HEK293 (cell line): Measurements from ENCODE around the gene CENPB.

Source experiments
- CTCF ChIA-PET: fragments of 350-600 bp; formaldehyde crosslinking; extraction: SDS; loops from one replicate; lab custom pipeline; 2021; ENCODE audit warnings: antibody characterized with exemption; lab: Yijun Ruan, JAX
- POLR2A ChIA-PET: fragments of 300-600 bp; formaldehyde crosslinking; extraction: SDS; loops from one replicate; lab custom pipeline; 2020; ENCODE audit warnings: antibody characterized with exemption, inconsistent platforms; lab: Yijun Ruan, JAX
- H3K27ac ChIP-seq: fragments of 200-500 bp; sonication (Bioruptor generic); 2 replicates; pipeline ENCODE4 v1.5.1; 2014; ENCODE audit warnings: low read depth, low read length, control low read depth, inconsistent platforms; ENCODE audit errors: extremely low read depth
- H3K36me3 ChIP-seq, 2 experiments: fragments of 200-500 bp in 1 of 2; sonication (Bioruptor generic) in 1 of 2; 1 replicate in 1 of 2; 2 replicates in 1 of 2; pipeline ENCODE4 v1.5.1; 2014 to 2017; ENCODE audit warnings: inconsistent platforms in 2 of 2, low read length in 2 of 2; ENCODE audit not compliant: control insufficient read depth in 2 of 2, insufficient read depth in 1 of 2
- H3K4me1 ChIP-seq: fragments of 200-500 bp; sonication (Bioruptor generic); 2 replicates; pipeline ENCODE4 v1.5.1; 2014; ENCODE audit warnings: mild to moderate bottlenecking, low read length, inconsistent platforms; ENCODE audit not compliant: control insufficient read depth, insufficient read depth
- H3K4me3 ChIP-seq: 2 replicates; pipeline ENCODE4 v1.5.1; 2011; ENCODE audit warnings: low read depth, mild to moderate bottlenecking, control low read depth, low read length, moderate library complexity
- H3K9me3 ChIP-seq: fragments of 200-500 bp; sonication (Bioruptor generic); 2 replicates; pipeline ENCODE4 v1.5.1; 2014; ENCODE audit warnings: low read depth, low read length, inconsistent platforms; ENCODE audit not compliant: control insufficient read depth, insufficient read depth
- BCL11A ChIP-seq: fragments of 450-650 bp; formaldehyde crosslinking; IDR thresholded peaks from 2 replicates; pipeline ENCODE4 v1.5.1; 2016; ENCODE audit warnings: low read depth, missing biosample characterization, missing genetic modification characterization
- HOXA7 ChIP-seq: sonication (generic); formaldehyde crosslinking; IDR thresholded peaks from 2 replicates; pipeline ENCODE4 v1.8.1; 2022; ENCODE audit warnings: missing genetic modification reagents, borderline replicate concordance
- HOXC10 ChIP-seq: sonication (generic); formaldehyde crosslinking; IDR thresholded peaks from 2 replicates; pipeline ENCODE4 v1.8.1; 2023; ENCODE audit warnings: mild to moderate bottlenecking, missing genetic modification reagents
- KLF16 ChIP-seq: fragments of 450-650 bp; formaldehyde crosslinking; IDR thresholded peaks from 2 replicates; pipeline ENCODE4 v1.5.1; 2017; ENCODE audit warnings: missing biosample characterization, missing genetic modification characterization
- SP2 ChIP-seq: fragments of 450-650 bp; formaldehyde crosslinking; IDR thresholded peaks from 2 replicates; pipeline ENCODE4 v1.5.1; 2016; ENCODE audit warnings: missing biosample characterization, missing genetic modification characterization
- WT1 ChIP-seq: fragments of 450-650 bp; formaldehyde crosslinking; IDR thresholded peaks from 2 replicates; pipeline ENCODE4 v1.5.1; 2016; ENCODE audit warnings: missing biosample characterization, missing genetic modification characterization
- YY1 ChIP-seq: fragments of 450-650 bp; formaldehyde crosslinking; IDR thresholded peaks from 2 replicates; pipeline ENCODE4 v1.5.1; 2018; ENCODE audit warnings: missing biosample characterization, missing genetic modification characterization
- ZBTB1 ChIP-seq: fragments of 450-650 bp; formaldehyde crosslinking; IDR thresholded peaks from 2 replicates; pipeline ENCODE4 v1.5.1; 2016; ENCODE audit warnings: missing biosample characterization, missing genetic modification characterization
- ZBTB17 ChIP-seq: fragments of 450-650 bp; formaldehyde crosslinking; IDR thresholded peaks from 2 replicates; pipeline ENCODE4 v1.5.1; 2016; ENCODE audit warnings: missing biosample characterization, missing genetic modification characterization
- ZFHX2 ChIP-seq: fragments of 450-650 bp; formaldehyde crosslinking; conservative IDR thresholded peaks from 2 replicates; pipeline ENCODE4 v1.5.1; 2016; ENCODE audit warnings: missing biosample characterization, missing genetic modification characterization
- ZFP37 ChIP-seq: fragments of 450-650 bp; formaldehyde crosslinking; IDR thresholded peaks from 2 replicates; pipeline ENCODE4 v1.5.1; 2016; ENCODE audit warnings: missing biosample characterization, missing genetic modification characterization
- ZFP41 ChIP-seq: fragments of 450-650 bp; formaldehyde crosslinking; IDR thresholded peaks from 2 replicates; pipeline ENCODE4 v1.5.1; 2016; ENCODE audit warnings: missing biosample characterization, missing genetic modification characterization, borderline replicate concordance
- ZNF10 ChIP-seq: fragments of 450-650 bp; formaldehyde crosslinking; IDR thresholded peaks from 2 replicates; pipeline ENCODE4 v1.5.1; 2017; ENCODE audit warnings: missing biosample characterization, missing genetic modification characterization
- ZNF133 ChIP-seq: fragments of 450-650 bp; formaldehyde crosslinking; IDR thresholded peaks from 2 replicates; pipeline ENCODE4 v1.5.1; 2016; ENCODE audit warnings: missing biosample characterization, missing genetic modification characterization
- ZNF174 ChIP-seq: fragments of 450-650 bp; formaldehyde crosslinking; IDR thresholded peaks from 2 replicates; pipeline ENCODE4 v1.5.0; 2017; ENCODE audit warnings: missing biosample characterization, mild to moderate bottlenecking, missing genetic modification characterization
- ZNF335 ChIP-seq: fragments of 450-650 bp; formaldehyde crosslinking; conservative IDR thresholded peaks from 2 replicates; pipeline ENCODE4 v1.5.1; 2016; ENCODE audit warnings: missing biosample characterization, missing genetic modification characterization
- ZNF473 ChIP-seq: fragments of 450-650 bp; formaldehyde crosslinking; IDR thresholded peaks from 2 replicates; pipeline ENCODE4 v1.5.1; 2017; ENCODE audit warnings: missing biosample characterization, missing genetic modification characterization
- ZNF514 ChIP-seq: fragments of 450-650 bp; formaldehyde crosslinking; IDR thresholded peaks from 2 replicates; pipeline ENCODE4 v1.5.1; 2016; ENCODE audit warnings: missing biosample characterization, missing genetic modification characterization
- ZNF549 ChIP-seq: fragments of 450-650 bp; IDR thresholded peaks from 2 replicates; pipeline ENCODE4 v1.5.1; 2018; ENCODE audit warnings: missing biosample characterization, missing genetic modification characterization, mild to moderate bottlenecking, inconsistent platforms, moderate library complexity
- ZNF785 ChIP-seq: fragments of 450-650 bp; formaldehyde crosslinking; IDR thresholded peaks from 2 replicates; pipeline ENCODE4 v1.5.1; 2016; ENCODE audit warnings: missing biosample characterization, missing genetic modification characterization
- ZNF843 ChIP-seq: fragments of 450-650 bp; formaldehyde crosslinking; IDR thresholded peaks from 2 replicates; pipeline ENCODE4 v1.5.1; 2016; ENCODE audit warnings: missing biosample characterization, missing genetic modification characterization
- TF ChIP-seq, protein P1 (sequence below): fragments of 450-650 bp; formaldehyde crosslinking; IDR thresholded peaks from 2 replicates; pipeline ENCODE4 v1.5.1; 2016; ENCODE audit warnings: missing biosample characterization, missing genetic modification characterization
- TF ChIP-seq, protein P2 (sequence below): fragments of 450-650 bp; formaldehyde crosslinking; IDR thresholded peaks from 2 replicates; pipeline ENCODE4 v1.5.1; 2016; ENCODE audit warnings: missing biosample characterization, missing genetic modification characterization
- TF ChIP-seq, protein P3 (sequence below): fragments of 450-650 bp; formaldehyde crosslinking; IDR thresholded peaks from 2 replicates; pipeline ENCODE4 v1.5.1; 2016; ENCODE audit warnings: missing biosample characterization, missing genetic modification characterization
- TF ChIP-seq, protein P4 (sequence below): fragments of 450-650 bp; formaldehyde crosslinking; IDR thresholded peaks from 2 replicates; pipeline ENCODE4 v1.5.1; 2016; ENCODE audit warnings: missing biosample characterization, missing genetic modification characterization

CENPB gene

DNA sequence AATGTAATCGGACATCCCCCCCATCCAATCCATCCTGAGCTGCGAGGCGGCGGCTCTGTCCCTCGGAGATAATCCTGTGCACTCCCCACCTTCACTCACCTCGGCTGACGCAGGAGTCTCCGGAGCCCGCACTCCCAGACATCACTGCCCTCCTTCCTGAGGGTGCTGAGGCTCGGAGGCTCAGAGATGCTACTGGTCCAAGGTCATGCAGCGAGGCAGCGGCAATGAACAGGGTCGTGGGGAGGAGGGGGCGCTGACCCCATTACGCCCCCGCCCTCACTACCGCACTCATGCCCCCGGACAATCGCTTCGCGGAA lies 19.5 kb downstream of the CENPB start:
- TF ChIP-seq WT1 (tag by site-specific recombination) (peak; percentile 31; the same call in 1 of the 2 replicates), ZBTB17 (peak; percentile 35; the same call in 1 of the 2 replicates), ZNF133 (tag by site-specific recombination) (no peak), ZNF335 (peak; percentile 36), BCL11A (tag by site-specific recombination) (no peak), ZNF843 (tag by site-specific recombination) (no peak), ZNF785 (tag by site-specific recombination) (no peak), ZFP37 (0 out of 2 replicates have a peak, but pooled peaks have one; percentile 66), ZBTB1 (tag by site-specific recombination) (no peak)
- TF ChIP-seq, protein P1, sequence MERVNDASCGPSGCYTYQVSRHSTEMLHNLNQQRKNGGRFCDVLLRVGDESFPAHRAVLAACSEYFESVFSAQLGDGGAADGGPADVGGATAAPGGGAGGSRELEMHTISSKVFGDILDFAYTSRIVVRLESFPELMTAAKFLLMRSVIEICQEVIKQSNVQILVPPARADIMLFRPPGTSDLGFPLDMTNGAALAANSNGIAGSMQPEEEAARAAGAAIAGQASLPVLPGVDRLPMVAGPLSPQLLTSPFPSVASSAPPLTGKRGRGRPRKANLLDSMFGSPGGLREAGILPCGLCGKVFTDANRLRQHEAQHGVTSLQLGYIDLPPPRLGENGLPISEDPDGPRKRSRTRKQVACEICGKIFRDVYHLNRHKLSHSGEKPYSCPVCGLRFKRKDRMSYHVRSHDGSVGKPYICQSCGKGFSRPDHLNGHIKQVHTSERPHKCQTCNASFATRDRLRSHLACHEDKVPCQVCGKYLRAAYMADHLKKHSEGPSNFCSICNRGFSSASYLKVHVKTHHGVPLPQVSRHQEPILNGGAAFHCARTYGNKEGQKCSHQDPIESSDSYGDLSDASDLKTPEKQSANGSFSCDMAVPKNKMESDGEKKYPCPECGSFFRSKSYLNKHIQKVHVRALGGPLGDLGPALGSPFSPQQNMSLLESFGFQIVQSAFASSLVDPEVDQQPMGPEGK, result peak; percentile 66; the same call in 1 of the 2 replicates
- TF ChIP-seq, all 188 proteins: peak for 5
- Histone ChIP-seq H3K4me1 (peaks cover 7% of the 10 kb centered on the region), H3K27ac (peak overlapping the region; percentile 67; the same call in 1 of the 2 replicates), H3K9me3 (no peaks in the 10 kb centered on the region), H3K36me3 (peaks cover 0 to 5% of the 10 kb centered on the region in 2 experiments; a peak in 2 of 3 replicates), H3K4me3 (peak overlapping the region; percentile 74)
- POLR2A ChIA-PET, result interaction anchor here (0.7 to 3.1 kb wide), 16 partner anchors 9 to 325 kb away, joined by 3 to 36 read pairs (median 8); partner anchors contain the start of genes AP5S1, CDC25B and SPEF1
- CTCF ChIA-PET, result interaction anchor here (1.1 to 10.8 kb wide), 9 partner anchors 10 to 203 kb away, joined by 3 to 133 read pairs (median 10); partner anchors contain the start of gene SPEF1

DNA sequence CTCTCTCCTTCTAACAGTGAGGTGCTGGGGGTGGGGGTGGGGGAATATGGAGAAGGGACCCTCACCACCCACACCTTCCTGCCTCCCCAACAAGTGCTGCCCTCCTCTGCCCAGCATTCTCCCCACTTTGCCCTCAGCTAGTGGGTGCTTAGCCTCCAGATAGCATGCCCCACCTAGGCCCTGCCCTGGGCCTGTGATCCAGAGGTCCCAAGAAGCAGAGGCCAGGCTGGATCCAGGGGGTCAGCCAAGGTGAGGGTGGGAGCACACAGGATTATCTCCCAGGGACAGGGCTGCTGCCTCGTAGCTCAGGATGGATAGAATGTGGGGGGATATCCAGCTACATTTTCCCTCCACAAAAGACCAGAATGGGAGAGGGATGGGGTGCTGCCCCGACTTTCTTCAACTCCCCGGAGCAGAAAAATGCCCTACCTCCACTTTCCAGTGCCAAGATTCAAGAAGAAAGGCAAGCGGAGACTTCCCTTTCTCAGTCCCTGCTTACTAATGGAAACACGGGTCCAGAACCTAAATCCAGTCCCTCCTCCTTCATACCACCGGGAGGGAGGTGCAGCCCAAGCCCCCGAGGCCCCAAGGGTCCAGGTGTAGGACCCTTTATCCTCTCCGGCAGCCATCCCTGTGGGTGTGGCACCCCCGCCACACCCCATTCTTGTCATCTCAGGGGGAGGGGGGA lies 20.0 kb downstream of the CENPB start:
- Histone ChIP-seq H3K4me3 (peak overlapping the region; percentile 74), H3K4me1 (peaks cover 7% of the 10 kb centered on the region), H3K36me3 (peaks cover 0 to 10% of the 10 kb centered on the region in 2 experiments; a peak in 2 of 3 replicates), H3K9me3 (no peaks in the 10 kb centered on the region), H3K27ac (peak overlapping the region; percentile 67; the same call in 1 of the 2 replicates)
- CTCF ChIA-PET, result interaction anchor here (1.3 to 10.8 kb wide), 8 partner anchors 9 to 203 kb away, joined by 5 to 133 read pairs (median 8); partner anchors contain the start of gene SPEF1
- POLR2A ChIA-PET, result interaction anchor here (0.6 to 3.1 kb wide), 7 partner anchors 10 to 1047 kb away, joined by 3 to 33 read pairs (median 14); partner anchors contain the start of genes AP5S1, CDC25B and SPEF1
- TF ChIP-seq SP2 (peak; percentile 23; the same call in 1 of the 2 replicates), HOXC10 (no peak), ZFP41 (tag by site-specific recombination) (no peak), ZFHX2 (tag by site-specific recombination) (peak; percentile 60), HOXA7 (no peak), ZNF514 (tag by site-specific recombination) (no peak), ZNF335 (0 out of 2 replicates have a peak, but pooled peaks have one; percentile 84), BCL11A (tag by site-specific recombination) (no peak), ZNF549 (tag by site-specific recombination) (no peak), ZNF473 (tag by site-specific recombination) (no peak), ZNF10 (tag by site-specific recombination) (no peak), KLF16 (tag by site-specific recombination) (no peak), YY1 (tag by site-specific recombination) (no peak), ZNF174 (tag by site-specific recombination) (no peak)
- TF ChIP-seq, protein P2, sequence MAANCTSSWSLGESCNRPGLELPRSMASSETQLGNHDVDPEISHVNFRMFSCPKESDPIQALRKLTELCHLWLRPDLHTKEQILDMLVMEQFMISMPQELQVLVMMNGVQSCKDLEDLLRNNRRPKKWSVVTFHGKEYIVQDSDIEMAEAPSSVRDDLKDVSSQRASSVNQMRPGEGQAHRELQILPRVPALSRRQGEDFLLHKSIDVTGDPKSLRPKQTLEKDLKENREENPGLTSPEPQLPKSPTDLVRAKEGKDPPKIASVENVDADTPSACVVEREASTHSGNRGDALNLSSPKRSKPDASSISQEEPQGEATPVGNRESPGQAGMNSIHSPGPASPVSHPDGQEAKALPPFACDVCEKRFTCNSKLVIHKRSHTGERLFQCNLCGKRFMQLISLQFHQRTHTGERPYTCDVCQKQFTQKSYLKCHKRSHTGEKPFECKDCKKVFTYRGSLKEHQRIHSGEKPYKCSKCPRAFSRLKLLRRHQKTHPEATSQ, result no peak
- TF ChIP-seq, protein P3, sequence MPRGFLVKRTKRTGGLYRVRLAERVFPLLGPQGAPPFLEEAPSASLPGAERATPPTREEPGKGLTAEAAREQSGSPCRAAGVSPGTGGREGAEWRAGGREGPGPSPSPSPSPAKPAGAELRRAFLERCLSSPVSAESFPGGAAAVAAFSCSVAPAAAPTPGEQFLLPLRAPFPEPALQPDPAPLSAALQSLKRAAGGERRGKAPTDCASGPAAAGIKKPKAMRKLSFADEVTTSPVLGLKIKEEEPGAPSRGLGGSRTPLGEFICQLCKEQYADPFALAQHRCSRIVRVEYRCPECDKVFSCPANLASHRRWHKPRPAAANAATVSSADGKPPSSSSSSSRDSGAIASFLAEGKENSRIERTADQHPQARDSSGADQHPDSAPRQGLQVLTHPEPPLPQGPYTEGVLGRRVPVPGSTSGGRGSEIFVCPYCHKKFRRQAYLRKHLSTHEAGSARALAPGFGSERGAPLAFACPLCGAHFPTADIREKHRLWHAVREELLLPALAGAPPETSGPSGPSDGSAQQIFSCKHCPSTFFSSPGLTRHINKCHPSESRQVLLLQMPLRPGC (tag by site-specific recombination), result no peak
- TF ChIP-seq, protein P4, sequence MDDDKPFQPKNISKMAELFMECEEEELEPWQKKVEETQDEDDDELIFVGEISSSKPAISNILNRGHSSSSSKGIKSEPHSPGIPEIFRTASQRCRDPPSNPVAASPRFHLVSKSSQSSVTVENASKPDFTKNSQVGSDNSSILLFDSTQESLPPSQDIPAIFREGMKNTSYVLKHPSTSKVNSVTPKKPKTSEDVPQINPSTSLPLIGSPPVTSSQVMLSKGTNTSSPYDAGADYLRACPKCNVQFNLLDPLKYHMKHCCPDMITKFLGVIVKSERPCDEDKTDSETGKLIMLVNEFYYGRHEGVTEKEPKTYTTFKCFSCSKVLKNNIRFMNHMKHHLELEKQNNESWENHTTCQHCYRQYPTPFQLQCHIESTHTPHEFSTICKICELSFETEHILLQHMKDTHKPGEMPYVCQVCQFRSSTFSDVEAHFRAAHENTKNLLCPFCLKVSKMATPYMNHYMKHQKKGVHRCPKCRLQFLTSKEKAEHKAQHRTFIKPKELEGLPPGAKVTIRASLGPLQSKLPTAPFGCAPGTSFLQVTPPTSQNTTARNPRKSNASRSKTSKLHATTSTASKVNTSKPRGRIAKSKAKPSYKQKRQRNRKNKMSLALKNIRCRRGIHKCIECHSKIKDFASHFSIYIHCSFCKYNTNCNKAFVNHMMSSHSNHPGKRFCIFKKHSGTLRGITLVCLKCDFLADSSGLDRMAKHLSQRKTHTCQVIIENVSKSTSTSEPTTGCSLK (tag by site-specific recombination), result no peak
